Thymus (tissue), 11 donors: ENCODE measurements around the gene GALP. TPM values are rescaled to one million over a fixed set of nuclear protein-coding genes. Genes with fewer than 3 reads are reported as not detected.
"Not testable (repeated sequence)": the region's sequence is repeated elsewhere in the genome, so short reads cannot be mapped to it uniquely, and the experiment has no call there.

Experiments used
- DNase-seq, 9 donors: peaks; one replicate each; pipeline ENCODE4 v3.0.0-alpha.2; 2013; ENCODE audit warnings: low spot score in 9 of 9, low read depth in 6 of 9, missing footprints in 1 of 9
- H3K27ac ChIP-seq, 2 donors: one replicate each; pipeline ENCODE4 v1.5.1; 2013; ENCODE audit warnings: control low read depth in 1 of 2, low read depth in 1 of 2, low read length in 1 of 2, mild to moderate bottlenecking in 1 of 2, moderate library complexity in 1 of 2
- H3K27me3 ChIP-seq, 2 donors: one replicate each; pipeline ENCODE4 v1.5.1; 2013; ENCODE audit warnings: low read length in 1 of 2; ENCODE audit not compliant: control insufficient read depth in 2 of 2, insufficient read depth in 1 of 2
- H3K36me3 ChIP-seq, 2 donors: one replicate each; pipeline ENCODE4 v1.5.1; 2013; ENCODE audit warnings: low read length in 1 of 2, mild to moderate bottlenecking in 1 of 2, moderate library complexity in 1 of 2; ENCODE audit not compliant: control insufficient read depth in 2 of 2, insufficient read depth in 2 of 2
- H3K4me1 ChIP-seq, 2 donors: one replicate each; pipeline ENCODE4 v1.5.1; 2013; ENCODE audit warnings: low read length in 2 of 2; ENCODE audit not compliant: control insufficient read depth in 2 of 2, insufficient read depth in 2 of 2
- H3K4me3 ChIP-seq, 2 donors: one replicate each; pipeline ENCODE4 v1.5.1; 2013; ENCODE audit warnings: low read length in 2 of 2, control low read depth in 1 of 2, mild to moderate bottlenecking in 1 of 2
- H3K9me3 ChIP-seq, 2 donors: one replicate each; pipeline ENCODE4 v1.5.1; 2013; ENCODE audit warnings: low read length in 1 of 2, mild to moderate bottlenecking in 1 of 2; ENCODE audit not compliant: control insufficient read depth in 2 of 2, insufficient read depth in 1 of 2
- WGBS: extraction: QIAGEN DNeasy Blood & Tissue Kit; methylation state at CpG from one replicate; pipeline ENCODE4 v1.1.7; 2013; 5-methylcytosine and 5-hydroxymethylcytosine counted together
- polyA plus RNA-seq: library from polyadenylated mRNA; stranded (reverse); fragments of 200-250 nt; gene quantifications from one replicate; pipeline ENCODE4 v1.2.3, GENCODE V29; 2013
- total RNA-seq: library from RNA; stranded (reverse); fragments of 120-200 nt; gene quantifications from one replicate; pipeline ENCODE4 v1.2.4, GENCODE V29; 2013
- donor health status: healthy.

Gene GALP
- total and polyA plus RNA-seq, 2 donors = 0.39 TPM; not detected in 1

DNA sequence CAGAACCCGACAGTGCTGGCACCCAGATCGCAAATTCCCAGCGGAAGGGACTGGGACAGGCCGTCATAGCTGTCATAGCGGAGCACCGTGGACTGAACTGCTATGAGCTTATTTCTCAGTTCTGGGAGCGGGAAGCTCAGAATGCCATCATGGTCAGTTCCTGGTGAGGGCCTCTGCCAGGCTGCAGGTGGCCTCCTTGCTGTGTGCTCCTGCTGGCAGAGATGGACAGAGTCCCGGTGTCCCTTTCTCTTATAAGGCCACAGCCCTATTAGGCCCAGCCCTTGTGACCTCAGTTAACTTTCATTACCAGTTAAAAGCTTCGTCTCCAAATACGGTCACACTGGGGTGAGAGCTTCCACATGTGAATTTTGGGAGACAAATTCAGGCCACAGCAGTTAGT lies 30.1 kb upstream of the GALP start:
- Histone ChIP-seq H3K27ac (no peak overlapping the region), H3K4me3 (no peak overlapping the region), H3K9me3 (no peaks in the 10 kb centered on the region), H3K36me3 (peaks cover 27 to 45% of the 10 kb centered on the region in 2 donors), H3K4me1 (peaks cover 29 to 35% of the 10 kb centered on the region in 2 donors), H3K27me3 (no peaks in the 10 kb centered on the region)
- WGBS = 97% methylated on average over 10 of the region's 10 CpGs
- DNase-seq = no peak

DNA sequence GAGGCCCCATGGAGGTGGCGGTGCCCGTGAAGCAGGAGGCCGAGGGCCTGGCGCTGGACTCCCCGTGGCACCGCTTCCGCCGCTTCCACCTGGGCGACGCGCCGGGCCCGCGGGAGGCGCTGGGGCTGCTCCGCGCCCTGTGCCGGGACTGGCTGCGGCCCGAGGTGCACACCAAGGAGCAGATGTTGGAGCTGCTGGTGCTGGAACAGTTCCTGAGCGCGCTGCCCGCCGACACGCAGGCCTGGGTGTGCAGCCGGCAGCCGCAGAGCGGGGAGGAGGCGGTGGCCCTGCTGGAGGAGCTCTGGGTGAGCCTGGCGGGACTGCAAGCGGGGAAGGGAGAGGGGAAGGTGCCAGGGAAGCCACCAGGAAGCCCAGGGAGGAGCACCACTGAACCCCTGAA lies 28.9 kb upstream of the GALP start:
- Histone ChIP-seq H3K4me1 (peaks cover 28 to 33% of the 10 kb centered on the region in 2 donors), H3K27ac (no peak overlapping the region), H3K36me3 (peaks cover 27 to 45% of the 10 kb centered on the region in 2 donors), H3K4me3 (no peak overlapping the region), H3K9me3 (no peaks in the 10 kb centered on the region), H3K27me3 (no peaks in the 10 kb centered on the region)
- no peak for DNase-seq
- 99% methylated on average over 31 of the region's 31 CpGs for WGBS

DNA sequence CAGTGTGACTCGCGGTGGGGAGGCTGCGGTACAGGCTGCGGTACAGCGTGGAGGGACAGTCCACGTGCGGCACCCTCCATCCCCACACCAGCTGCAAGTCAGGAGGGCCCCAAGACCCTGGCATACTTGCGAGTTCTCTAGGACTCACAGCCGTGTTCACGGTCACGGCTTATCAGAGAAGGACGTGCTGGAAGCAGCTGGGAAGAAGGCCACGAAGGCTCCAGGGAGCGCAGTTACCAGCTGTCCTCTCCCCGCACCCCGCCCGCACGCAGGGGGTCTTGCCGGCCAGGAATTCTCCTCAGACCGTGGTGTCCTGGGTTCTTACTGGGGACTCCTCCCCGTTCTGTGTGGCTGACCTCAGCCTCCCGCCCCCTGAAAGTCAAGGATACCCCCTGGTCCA lies 28.5 kb upstream of the GALP start:
- no peaks in the 10 kb centered on the region for H3K9me3 ChIP-seq
- no peaks in the 10 kb centered on the region for H3K27me3 ChIP-seq
- H3K4me1 ChIP-seq = peaks cover 24 to 29% of the 10 kb centered on the region in 2 donors
- 98% methylated on average over 22 of the region's 22 CpGs for WGBS
- peaks cover 27 to 45% of the 10 kb centered on the region in 2 donors for H3K36me3 ChIP-seq
- no peak overlapping the region for H3K4me3 ChIP-seq
- no peak overlapping the region for H3K27ac ChIP-seq
- no peak for DNase-seq

DNA sequence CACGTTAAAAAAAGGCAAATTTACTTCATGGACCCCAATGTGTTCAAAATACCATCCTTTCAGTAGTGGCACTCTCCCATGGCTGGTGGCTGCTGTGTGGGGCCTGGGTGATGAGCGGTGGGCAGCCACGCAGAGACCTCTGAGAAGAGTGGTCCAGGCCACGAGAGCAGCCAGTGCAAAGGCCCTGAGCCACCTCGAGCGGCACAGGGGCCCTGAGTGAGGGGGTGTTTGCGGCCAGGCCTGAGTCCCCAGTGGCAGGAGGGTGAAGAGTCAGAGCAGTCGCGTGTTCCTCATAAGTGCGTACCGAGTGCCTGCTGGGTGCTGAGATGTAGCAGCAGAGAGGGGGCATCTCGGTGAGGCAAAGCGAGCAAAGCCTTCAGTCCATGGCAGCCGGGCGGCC lies 27.7 kb upstream of the GALP start:
- over 99% methylated on average over 15 of the region's 15 CpGs for WGBS
- H3K4me1 ChIP-seq = peaks cover 20 to 25% of the 10 kb centered on the region in 2 donors
- no peak overlapping the region for H3K4me3 ChIP-seq
- peaks cover 27 to 48% of the 10 kb centered on the region in 2 donors for H3K36me3 ChIP-seq
- H3K27me3 ChIP-seq = no peaks in the 10 kb centered on the region
- no peak for DNase-seq
- H3K27ac ChIP-seq = no peak overlapping the region
- no peaks in the 10 kb centered on the region for H3K9me3 ChIP-seq

DNA sequence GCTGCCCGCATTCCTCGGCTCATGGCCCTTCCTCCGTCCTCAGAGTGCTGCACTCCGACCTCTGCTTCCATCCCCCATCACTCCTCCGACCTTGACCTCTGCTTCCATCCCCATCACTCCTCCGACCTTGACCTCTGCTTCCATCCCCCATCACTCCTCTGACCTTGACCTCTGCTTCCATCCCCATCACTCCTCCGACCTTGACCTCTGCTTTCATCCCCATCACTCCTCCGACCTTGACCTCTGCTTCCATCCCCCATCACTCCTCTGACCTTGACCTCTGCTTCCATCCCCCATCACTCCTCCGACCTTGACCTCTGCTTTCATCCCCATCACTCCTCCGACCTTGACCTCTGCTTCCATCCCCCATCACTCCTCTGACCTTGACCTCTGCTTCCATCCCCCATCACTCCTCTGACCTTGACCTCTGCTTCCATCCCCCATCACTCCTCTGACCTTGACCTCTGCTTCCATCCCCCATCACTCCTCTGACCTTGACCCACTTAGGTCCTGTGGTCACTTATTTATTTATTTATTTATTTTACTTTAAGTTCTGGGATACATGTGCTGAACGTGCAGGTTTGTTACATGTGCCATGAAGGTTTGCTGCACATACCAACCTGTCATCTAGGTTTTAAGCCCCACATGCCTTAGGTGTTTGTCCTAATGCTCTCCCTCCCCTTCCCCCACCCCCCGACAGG lies 26.7 kb upstream of the GALP start:
- Histone ChIP-seq H3K36me3 (peaks cover 27 to 49% of the 10 kb centered on the region in 2 donors), H3K4me1 (peaks cover 18 to 25% of the 10 kb centered on the region in 2 donors)
- DNase-seq, H3K4me3 ChIP-seq, H3K27ac ChIP-seq, H3K9me3 ChIP-seq, H3K27me3 ChIP-seq: not testable (repeated sequence)
- 99% methylated on average over 12 of the region's 12 CpGs for WGBS

DNA sequence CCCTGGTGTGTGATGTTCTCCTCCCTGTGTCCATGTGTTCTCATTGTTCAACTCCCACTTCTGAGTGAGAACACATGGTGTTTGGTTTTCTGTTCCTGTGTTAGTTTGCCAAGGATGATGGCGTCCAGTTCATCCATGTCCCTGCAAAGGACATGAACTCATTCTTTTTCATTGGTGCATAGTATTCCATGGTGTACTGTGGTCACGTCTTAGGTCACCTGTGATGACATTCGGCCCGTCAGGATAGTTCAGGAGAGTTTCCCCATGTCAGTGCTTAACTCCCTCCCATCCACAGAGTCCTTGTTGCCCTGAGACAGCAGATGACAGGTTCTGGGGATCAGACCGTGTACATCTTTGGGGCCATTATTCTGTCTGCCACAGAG lies 26.2 kb upstream of the GALP start:
- Histone ChIP-seq H3K4me1 (peaks cover 14 to 21% of the 10 kb centered on the region in 2 donors), H3K36me3 (peaks cover 27 to 55% of the 10 kb centered on the region in 2 donors), H3K9me3 (no peaks in the 10 kb centered on the region), H3K27ac (no peak overlapping the region), H3K4me3 (no peak overlapping the region), H3K27me3 (no peaks in the 10 kb centered on the region)
- 99% methylated on average over 5 of the region's 5 CpGs for WGBS
- DNase-seq = no peak

DNA sequence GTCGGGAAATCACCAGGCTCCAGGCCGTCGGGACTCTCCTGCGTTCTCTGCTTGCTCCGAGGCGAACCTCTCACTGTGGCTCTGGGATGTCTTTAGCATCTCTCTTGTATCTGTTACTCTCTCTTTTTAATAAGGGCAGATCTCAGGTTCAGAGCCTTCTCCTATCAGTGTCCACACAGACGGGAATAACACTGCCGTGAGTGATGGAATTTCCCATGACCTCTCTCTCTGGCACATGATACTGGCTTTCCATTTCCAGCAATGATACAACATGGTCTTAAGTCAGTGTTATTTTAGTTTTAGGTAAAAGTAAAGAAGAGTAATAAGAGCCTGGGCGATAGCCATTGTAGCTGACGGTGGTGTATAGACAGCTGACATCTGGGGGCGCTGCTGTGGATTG lies 25.4 kb upstream of the GALP start:
- no peak for DNase-seq
- Histone ChIP-seq H3K4me3 (no peak overlapping the region), H3K27me3 (no peaks in the 10 kb centered on the region), H3K9me3 (no peaks in the 10 kb centered on the region), H3K36me3 (peaks cover 33 to 62% of the 10 kb centered on the region in 2 donors), H3K27ac (no peak overlapping the region), H3K4me1 (peaks cover 12 to 16% of the 10 kb centered on the region in 2 donors)
- WGBS = 98% methylated on average over 11 of the region's 11 CpGs

DNA sequence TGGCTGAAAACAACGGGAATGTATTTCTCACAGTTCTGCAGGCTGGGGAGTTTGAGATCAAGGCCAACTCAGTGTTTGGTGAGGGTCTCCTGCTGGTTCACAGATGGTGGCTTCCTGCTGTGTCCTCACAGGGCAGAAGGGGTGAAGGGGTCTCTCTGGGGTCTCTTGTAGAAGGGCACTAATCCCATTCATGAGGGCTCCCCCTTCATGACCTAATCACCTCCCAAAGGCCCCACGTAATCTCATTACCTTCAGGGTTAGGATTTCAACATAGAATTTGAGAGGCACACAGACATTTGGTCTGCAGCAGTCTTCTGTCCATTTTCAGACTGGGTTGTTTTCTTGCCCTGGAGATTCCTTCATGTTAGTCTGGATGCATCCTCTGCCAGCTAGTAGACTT lies 23.2 kb upstream of the GALP start:
- H3K9me3 ChIP-seq = no peaks in the 10 kb centered on the region
- peaks cover 41 to 67% of the 10 kb centered on the region in 2 donors for H3K36me3 ChIP-seq
- WGBS = 99% methylated on average over 2 of the region's 2 CpGs
- no peak overlapping the region for H3K27ac ChIP-seq
- H3K4me1 ChIP-seq = peaks cover 12 to 16% of the 10 kb centered on the region in 2 donors
- H3K27me3 ChIP-seq = no peaks in the 10 kb centered on the region
- no peak overlapping the region for H3K4me3 ChIP-seq
- DNase-seq = no peak

DNA sequence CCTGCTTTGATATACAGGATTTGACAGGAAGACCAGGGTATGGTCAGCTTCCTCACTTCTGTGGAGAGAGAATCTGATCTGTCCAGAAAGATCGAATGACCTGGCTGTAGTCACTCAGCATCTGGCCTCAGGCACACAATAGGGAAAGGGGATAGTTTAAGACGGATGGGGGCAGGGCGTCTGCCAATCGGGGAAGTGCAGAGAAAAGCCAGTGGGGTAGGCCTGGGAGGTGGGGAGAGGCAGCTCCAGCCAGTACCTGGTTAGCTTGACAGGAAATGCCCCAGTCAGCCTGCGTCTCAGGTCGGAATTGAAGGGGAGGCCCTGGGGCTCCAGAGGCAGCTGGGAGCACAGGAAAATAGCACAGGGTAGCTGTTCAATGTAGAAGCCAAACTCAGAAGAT lies 22.3 kb upstream of the GALP start:
- Histone ChIP-seq H3K36me3 (peaks cover 43 to 67% of the 10 kb centered on the region in 2 donors), H3K9me3 (no peaks in the 10 kb centered on the region), H3K4me1 (peaks cover 12 to 16% of the 10 kb centered on the region in 2 donors), H3K27ac (peak overlapping the region in 1 of 2 donors; percentile 67), H3K4me3 (no peak overlapping the region), H3K27me3 (no peaks in the 10 kb centered on the region)
- 11% methylated on average over 6 of the region's 6 CpGs for WGBS
- DNase-seq = peak in 3 of 9 donors; percentile 29 to 60 (median 37)
